Coronary artery (tissue), 2 donors: ENCODE results near the gene HEMK1.

Source experiments
- DNase-seq: peaks from one replicate; pipeline ENCODE4 v3.0.0-alpha.2; 2017; ENCODE audit warnings: low spot score
- H3K27ac ChIP-seq, 2 donors: fragments of 200-600 bp; sonication (generic); one replicate each; pipeline ENCODE4 v1.5.1; 2016 to 2019
- H3K4me3 ChIP-seq: fragments of 200-600 bp; sonication (generic); 2 replicates; pipeline ENCODE4 v1.5.1; 2016; ENCODE audit warnings: mild to moderate bottlenecking, moderate library complexity
- CTCF ChIP-seq: fragments of 200-600 bp; sonication (generic); IDR thresholded peaks from one replicate; pipeline ENCODE4 v1.5.1; 2019; ENCODE audit warnings: antibody characterized with exemption

HEMK1 gene, protein sequence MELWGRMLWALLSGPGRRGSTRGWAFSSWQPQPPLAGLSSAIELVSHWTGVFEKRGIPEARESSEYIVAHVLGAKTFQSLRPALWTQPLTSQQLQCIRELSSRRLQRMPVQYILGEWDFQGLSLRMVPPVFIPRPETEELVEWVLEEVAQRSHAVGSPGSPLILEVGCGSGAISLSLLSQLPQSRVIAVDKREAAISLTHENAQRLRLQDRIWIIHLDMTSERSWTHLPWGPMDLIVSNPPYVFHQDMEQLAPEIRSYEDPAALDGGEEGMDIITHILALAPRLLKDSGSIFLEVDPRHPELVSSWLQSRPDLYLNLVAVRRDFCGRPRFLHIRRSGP

DNA sequence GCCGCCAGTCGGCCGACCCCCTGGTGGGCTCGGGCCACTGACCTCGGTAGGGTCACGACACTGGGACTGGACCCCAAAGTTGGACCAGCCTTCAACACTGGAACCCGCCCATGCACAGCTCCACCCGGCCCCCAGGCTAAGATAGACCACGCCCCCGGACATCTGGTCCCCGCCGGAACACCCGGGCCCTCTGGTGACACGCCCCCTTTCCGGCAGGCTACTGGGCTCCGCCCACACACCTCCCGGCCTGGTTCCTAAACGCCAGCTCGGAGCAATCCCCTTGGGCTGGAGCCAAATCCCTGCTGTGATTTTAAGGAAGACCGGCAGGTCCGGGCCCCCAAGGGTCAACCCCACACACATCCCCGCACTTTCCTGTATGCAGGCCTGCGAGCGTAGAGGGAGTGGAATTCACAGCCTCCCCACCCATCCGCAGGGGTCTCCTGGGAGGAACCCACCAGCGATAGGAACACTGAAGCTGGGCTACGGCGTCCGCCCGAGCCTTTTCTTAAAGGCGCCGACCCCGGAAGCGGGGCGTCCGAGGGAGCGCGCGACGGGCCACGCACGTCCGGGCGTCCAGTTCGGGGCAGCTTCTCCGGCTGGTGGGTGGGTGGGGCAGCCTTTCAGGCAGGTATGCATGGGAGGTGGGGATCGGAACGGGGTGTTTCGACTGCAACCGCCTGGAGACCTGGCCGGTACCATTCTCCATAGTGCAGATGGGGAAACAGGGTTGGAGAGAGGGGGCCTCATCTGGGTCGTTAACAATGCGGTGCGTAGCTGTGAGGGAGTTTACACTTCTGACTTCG lies at the start of gene HEMK1:
HEMK1 (plus strand) TSS at position 576 of the 803 bp plus-strand sequence. CDS start 1,583 bp downstream, outside the sequence.
- no peak for TF ChIP-seq CTCF

DNA sequence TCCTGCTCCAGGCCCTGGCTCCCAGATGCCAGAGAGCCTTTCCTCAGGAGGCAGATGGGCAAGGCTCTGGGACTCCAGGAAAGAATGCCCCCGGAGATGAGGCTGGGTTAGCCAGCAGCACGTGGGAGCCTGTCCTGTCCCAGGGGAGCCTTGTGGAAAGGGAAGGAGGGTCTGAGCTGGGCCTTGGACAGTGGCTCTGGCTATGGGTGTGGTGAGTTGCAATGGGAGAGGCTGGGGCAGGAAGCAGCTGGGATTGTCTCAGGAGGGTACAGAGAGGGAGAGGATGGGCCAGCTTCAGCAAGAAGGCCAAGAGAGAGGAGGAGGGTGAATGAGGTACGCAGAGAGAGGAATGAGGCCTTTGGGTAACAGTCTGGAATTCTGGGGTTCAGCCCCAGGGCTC lies 48.5 kb upstream of the HEMK1 start:
- no peak overlapping the region for H3K4me3 ChIP-seq
- no peak for TF ChIP-seq CTCF
- no peak overlapping the region for H3K27ac ChIP-seq
- DNase-seq = no peak

More for the DNA sequence above, at the start of gene HEMK1:
- peak; percentile 98 for DNase-seq
- Histone ChIP-seq H3K27ac (peak within 1 kb of the TSS; percentile 88 to 90), H3K4me3 (peak within 1 kb of the TSS; percentile 76)

DNA sequence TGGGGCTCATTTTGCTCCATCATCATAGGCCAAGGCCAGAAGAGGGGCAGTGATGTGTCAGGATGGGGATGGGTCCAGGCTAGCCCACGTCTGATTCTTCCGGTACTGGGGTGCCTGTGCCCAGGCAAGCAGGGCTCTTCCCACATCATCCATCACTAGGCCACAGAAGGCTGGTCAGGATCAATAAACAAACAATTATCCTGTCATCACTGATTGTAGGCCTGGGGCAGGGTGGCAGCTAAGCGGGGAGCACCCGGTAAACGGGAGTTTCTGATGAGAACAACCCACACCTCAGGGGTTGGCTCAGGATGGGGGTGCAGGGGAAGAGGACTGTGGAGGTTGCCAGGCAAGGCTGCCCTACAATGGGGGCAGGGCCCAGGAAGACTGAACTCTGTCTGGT lies 47.8 kb upstream of the HEMK1 start:
- TF ChIP-seq CTCF = no peak
- DNase-seq = no peak
- H3K4me3 ChIP-seq = no peak overlapping the region

GRCh38 chr3:50523279-50523811 lies 46.0 kb upstream of the HEMK1 start:
- no peak for TF ChIP-seq CTCF
- DNase-seq = no peak
- H3K4me3 ChIP-seq = no peak overlapping the region
- H3K27ac ChIP-seq = no peak overlapping the region

More for the DNA sequence above, 47.8 kb upstream of the HEMK1 start:
- H3K27ac ChIP-seq = no peak overlapping the region

DNA sequence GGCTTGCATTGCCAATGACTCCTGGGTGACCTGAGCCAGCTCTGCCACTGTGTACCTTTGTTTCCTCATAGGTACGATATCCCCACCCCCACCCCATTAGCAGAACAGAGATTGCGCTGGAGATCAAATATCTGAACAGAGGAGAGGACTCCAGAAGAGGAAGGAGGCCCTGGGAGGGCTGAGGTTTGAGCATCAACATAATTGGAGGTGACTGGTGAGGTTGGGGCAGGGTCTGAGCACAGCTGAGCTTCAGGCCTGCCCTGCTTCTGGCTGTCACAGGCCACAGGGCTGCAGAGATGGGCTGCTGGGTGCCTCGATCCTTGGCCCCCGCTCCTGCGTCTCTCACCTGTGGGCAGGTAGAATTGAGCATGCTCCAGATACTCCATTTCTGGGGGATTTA lies 44.6 kb upstream of the HEMK1 start:
- TF ChIP-seq CTCF = no peak
- Histone ChIP-seq H3K27ac (no peak overlapping the region), H3K4me3 (no peak overlapping the region)
- no peak for DNase-seq

DNA sequence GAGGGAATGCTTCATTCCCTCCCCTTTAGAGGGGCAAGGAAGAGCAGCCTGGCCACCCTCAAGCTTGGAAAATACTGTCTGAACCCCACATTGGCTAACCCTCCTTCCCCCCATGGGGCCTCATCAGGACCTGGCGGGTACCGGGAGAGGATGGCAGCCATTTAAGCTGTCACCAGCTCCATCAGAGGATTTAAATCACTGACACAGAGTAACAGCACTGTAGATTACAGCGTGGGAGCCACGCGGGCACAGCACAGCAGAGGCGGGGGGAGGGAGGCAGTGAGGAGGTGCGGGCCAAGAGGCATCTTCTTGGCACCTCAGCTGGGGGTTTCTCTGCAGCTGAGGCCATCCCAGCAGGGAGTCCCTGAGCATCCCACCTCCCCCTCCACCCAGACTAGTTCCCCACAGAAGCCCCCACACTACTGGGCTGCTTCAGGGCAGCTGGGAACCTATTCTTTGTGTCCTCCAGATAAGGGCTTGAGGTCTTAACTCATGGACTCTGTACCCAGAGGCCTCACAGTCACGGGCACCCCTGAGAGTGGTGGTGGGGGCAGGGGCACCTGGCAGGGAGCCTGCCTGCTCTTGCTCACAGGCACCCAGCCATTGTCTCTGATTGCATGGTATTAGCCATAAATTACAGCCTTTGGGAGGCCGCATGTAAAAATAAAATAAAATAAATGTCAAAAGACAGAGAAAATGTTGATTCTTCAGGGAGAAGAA lies 44.0 kb upstream of the HEMK1 start:
- no peak overlapping the region for H3K4me3 ChIP-seq
- no peak for DNase-seq
- TF ChIP-seq CTCF = no peak
- H3K27ac ChIP-seq = no peak overlapping the region
